ENCODE results near the gene RGS2.

The RGS2 gene

GRCh38 chr1:192860478-192861185, 51.8 kb downstream of the RGS2 start:
- no peak for DNase-seq (ENCODE audit: low read depth)
- in situ Hi-C loops (cut with HindIII; ENCODE audit: low sequenced_read_pairs) = no loop called here

GRCh38 chr1:192861860-192862259, 53.0 kb downstream of the RGS2 start:
- TF ChIP-seq CTCF (IDR thresholded peaks at IDR 0.05; ENCODE audit: low read depth, low read length, missing control alignments) = no peak
- in situ Hi-C loops (cut with HindIII; ENCODE audit: low sequenced_read_pairs) = no loop called here
- DNase-seq (ENCODE audit: low read depth) = no peak
- no peak overlapping the region for H3K4me3 ChIP-seq (ENCODE audit: low read depth, low read length)

More at GRCh38 chr1:192860478-192861185, 51.8 kb downstream of the RGS2 start:
- no peak overlapping the region for H3K4me3 ChIP-seq (ENCODE audit: low read depth, low read length)
- no peak for TF ChIP-seq CTCF (IDR thresholded peaks at IDR 0.05; ENCODE audit: low read depth, low read length, missing control alignments)

Data from astrocyte of the cerebellum (primary cell).